GM10847 (cell line): ENCODE results near the gene FRG1.

Source experiments
- POLR2A ChIP-seq: IDR thresholded peaks from 2 replicates; pipeline ENCODE4 v1.6.1; 2011; ENCODE audit not compliant: insufficient read length; ENCODE audit errors: extremely low read depth

FRG1 gene

DNA sequence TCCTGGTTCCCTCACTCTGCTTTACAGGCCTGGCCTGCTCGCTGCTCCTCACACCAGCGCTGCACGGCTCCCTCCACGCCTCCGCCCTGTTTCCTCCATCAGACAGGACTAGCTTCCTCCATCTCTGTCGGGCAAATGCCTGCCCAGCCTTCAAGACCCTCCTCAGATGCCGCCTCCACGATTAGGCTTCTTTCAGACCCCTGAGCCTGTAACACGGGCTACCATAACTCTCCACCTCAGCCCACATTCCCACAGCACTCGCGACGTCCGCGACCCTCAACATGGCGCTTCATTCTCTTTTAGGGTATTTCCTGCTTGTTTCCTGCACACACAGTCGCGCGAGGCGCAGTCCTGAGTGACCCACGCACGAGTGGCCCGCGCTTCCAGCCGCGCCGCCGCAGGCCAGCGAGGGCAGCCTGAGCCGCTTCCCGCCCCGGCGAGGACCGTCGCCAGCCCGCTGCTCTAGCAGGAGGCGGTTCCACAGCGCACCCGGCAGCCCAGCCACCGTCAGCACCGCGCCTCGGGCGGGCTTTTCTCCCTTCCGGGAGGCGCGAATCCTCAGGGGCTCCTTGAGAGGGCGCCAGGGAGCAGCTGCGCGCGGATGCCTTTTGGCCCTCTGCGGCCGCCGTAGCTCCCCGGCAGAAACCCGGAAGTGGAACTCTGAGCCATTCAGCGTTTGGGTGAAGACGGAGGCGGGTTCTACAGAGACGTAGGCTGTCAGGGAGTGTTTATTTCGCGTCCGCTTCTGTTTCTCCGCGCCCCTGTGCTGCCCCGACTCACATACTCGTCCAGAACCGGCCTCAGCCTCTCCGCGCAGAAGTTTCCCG, at the start of gene FRG1:
FRG1 (plus strand) TSS at position 695 of the 827 bp plus-strand sequence. CDS start 138 bp downstream, outside the sequence.
- TF ChIP-seq POLR2A = peak; percentile 67

DNA sequence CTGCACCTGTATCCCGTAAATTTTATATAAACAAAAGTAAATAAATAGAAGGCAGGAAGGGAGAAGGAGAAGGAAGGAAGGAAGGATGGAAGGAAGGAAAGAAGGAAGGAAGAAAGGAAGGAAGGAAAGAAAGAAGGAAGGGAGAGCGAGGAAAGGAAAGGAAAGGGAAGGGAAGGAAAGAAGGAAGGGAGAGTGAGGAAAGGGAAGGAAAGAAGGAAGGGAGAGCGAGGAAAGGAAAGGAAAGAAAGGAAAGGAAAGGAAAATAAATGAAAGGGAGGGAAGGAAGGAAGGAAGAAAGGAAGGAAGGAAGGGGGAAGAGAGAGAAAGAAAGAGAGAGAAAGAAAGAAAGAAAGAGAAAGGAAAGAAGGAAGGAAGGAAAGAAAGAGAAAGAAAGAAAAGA, 43.0 kb upstream of the FRG1 start:
- TF ChIP-seq POLR2A = no peak

DNA sequence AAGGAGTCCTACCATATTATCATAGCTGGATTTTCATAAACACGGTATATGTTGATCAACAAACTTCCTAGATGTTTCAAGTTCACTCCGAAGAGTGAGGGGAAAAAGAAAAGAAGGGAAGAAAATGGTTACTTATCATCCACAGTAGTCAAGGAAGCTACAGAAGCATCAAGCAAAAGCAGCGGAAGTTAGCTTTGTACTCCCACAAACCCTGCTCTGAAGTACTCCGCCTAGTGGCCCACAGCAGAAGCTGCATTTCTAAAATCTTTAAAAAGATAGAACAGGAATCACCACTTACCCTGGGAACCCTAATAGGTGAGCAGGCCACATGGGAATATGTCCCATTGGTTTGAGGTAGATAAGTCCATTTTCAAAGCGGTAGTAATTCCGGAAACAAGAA, 28.5 kb upstream of the FRG1 start:
- no peak for TF ChIP-seq POLR2A

- TF ChIP-seq POLR2A = no peak
Observed at GRCh38 chr4:189917161-189917891, 23.3 kb upstream of the FRG1 start.

- TF ChIP-seq POLR2A = no peak
Observed at GRCh38 chr4:189921058-189921457, 19.6 kb upstream of the FRG1 start.

GRCh38 chr4:189941005-189941450, 356 bp downstream of the FRG1 start:
- no peak for TF ChIP-seq POLR2A

GRCh38 chr4:189973646-189974045, 33.0 kb downstream of the FRG1 start:
- TF ChIP-seq POLR2A = no peak

GRCh38 chr4:189974056-189974455, 33.4 kb downstream of the FRG1 start:
- TF ChIP-seq POLR2A = no peak

DNA sequence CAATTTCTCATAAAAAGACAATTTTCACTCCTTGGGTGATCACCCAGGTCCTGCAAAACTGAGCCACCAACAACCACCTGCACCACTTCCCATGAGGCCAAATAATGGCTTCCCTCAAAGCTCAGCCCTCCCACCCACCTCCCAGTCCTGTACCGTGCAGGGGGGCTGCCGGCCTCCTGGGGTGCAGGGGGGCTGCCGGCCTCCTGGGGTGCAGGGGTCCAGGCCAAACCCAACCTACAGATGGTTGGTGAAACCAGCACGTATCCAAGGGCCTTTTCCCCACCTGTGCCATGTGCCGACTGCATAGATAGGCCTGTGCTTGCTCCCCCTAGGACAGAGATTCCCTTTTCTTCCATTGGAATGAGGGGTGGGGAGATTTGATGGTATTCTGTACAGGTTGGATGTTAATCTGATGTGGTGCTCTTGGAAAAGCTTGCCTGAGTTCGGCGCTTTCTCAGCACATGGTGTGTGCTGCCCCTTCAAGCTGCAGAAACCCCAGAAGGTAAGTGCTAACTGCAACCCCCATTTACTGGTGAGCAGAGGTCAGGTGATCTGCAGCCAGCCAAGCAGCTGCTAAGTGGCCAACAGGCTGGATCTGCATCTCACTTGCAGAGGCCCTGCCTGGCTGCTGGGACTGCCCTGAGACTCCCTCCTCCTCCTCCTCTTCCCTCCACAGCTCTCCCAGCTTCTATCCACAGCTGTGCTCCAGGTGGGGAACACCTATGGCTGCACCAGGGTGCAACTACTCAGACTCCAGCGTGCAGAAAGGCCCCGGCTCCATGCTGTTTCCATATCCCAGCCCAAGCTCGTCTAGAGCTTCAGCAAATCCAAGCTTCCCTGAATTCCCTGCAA, 38.8 kb downstream of the FRG1 start:
- TF ChIP-seq POLR2A = no peak

DNA sequence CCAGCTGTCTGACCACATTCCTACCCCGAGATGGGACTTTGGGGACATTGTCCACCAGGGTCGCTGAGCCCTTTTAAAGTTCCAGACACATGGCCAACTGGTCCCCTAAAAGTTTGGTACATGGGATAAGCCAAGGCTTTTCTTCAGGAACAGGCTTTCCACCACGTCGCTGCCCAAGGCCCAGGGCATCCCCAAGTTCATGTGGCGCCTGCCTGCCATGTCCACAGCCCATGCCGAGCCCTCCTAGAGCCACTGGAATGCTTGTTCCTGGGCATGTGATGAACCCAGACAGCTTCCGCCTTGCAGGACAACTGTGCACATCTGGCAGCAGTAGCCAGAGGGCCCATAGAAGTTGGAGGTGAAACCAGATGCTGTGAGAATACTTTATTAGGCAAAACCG, 41.3 kb downstream of the FRG1 start:
- no peak for TF ChIP-seq POLR2A

- TF ChIP-seq POLR2A = no peak
Observed at GRCh38 chr4:189988877-189989431, 48.3 kb downstream of the FRG1 start.
